ENCODE measurements around the gene ZBED5.

ZBED5 gene

DNA sequence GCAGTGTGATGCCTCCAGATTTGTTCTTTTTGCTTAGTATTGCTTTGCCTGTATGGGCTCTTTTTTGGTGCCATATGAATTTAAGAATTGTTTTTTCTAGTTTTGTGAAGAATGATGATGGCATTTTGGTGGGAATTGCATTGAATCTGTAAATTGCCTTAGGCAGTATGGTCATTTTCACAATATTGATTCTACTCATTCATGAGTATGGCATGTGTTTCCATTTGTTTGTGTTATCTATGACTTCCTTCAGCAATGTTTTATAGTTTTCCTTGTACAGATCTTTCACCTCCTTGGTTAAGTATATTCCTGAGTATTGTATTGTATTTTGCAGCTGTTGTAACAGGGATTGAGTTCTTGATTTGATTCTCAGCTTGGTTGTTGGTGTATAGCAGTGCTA is 18.3 kb upstream of the ZBED5 start:
- Histone ChIP-seq H3K4me1 (ENCODE audit: control insufficient read depth in 1 of 2, insufficient read depth in 2 of 2, low read length in 2 of 2) (peaks cover 0 to 5% of the 10 kb centered on the region in 2 donors), H3K27me3 (ENCODE audit: low read depth, low read length) (no peaks in the 10 kb centered on the region), H3K9me3 (ENCODE audit: control insufficient read depth in 1 of 2, low read length in 2 of 2) (peaks cover 0 to 6% of the 10 kb centered on the region in 2 donors), H3K27ac (ENCODE audit: low read length) (no peak overlapping the region), H3K4me3 (ENCODE audit: low read depth in 1 of 2, low read length in 2 of 2) (no peak overlapping the region), H3K36me3 (ENCODE audit: control insufficient read depth in 1 of 2, insufficient read depth in 2 of 2, low read length in 2 of 2) (no peaks in the 10 kb centered on the region)

DNA sequence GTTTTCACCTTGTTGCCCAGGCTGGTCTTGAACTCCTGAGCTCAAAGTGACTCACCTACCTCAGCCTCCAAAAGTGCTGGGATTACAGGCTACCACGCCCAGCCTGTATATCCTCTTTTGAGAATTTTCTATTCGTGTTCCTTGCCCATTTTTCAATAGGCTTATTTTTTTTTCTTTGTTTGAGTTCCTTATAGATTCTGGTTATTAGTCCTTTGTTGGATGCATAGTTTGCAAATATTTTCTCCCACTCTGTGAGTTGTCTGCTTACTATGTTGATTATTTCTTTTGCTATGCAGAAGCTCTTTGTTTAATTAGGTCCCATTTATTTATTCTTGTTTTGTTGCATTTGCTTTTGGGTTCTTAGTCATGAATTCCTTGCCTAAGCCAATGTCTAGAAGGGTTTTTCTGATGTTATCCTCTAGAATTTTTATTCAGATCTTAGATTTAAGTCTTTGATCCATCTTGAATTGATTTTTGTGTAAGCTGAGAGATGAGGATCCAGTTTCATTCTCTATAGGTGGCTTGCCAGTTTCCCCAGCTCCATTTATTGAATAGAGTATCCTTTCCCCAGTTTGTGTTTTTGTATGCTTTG is 17.7 kb upstream of the ZBED5 start:
- Histone ChIP-seq H3K27ac (ENCODE audit: low read length) (no peak overlapping the region), H3K4me3 (ENCODE audit: low read depth in 1 of 2, low read length in 2 of 2) (no peak overlapping the region), H3K27me3 (ENCODE audit: low read depth, low read length) (no peaks in the 10 kb centered on the region)

DNA sequence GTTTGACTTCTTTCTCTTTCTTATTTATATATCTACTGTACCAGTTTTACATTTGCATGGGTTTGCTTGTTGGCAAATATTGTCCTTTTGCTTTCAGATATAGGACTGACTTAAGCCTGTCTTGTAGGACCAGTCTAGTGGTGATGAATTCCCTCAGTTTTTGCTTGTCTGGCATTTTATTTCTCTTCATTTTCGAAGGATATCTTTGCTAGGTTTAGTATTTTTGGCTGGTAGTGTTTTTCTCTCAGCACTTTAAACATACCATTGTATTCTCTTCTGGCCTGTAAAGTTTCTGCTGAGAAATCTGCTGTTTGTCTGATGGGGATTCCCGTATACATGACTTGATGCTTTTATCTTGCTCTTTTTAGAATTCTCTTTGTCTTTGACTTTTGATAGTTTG is 14.2 kb upstream of the ZBED5 start:
- Histone ChIP-seq H3K36me3 (ENCODE audit: control insufficient read depth in 1 of 2, insufficient read depth in 2 of 2, low read length in 2 of 2) (no peaks in the 10 kb centered on the region), H3K27me3 (ENCODE audit: low read depth, low read length) (no peaks in the 10 kb centered on the region), H3K27ac (ENCODE audit: low read length) (no peak overlapping the region), H3K9me3 (ENCODE audit: control insufficient read depth in 1 of 2, low read length in 2 of 2) (peaks cover 0 to 6% of the 10 kb centered on the region in 2 donors), H3K4me1 (ENCODE audit: control insufficient read depth in 1 of 2, insufficient read depth in 2 of 2, low read length in 2 of 2) (no peaks in the 10 kb centered on the region), H3K4me3 (ENCODE audit: low read depth in 1 of 2, low read length in 2 of 2) (no peak overlapping the region)

More for the DNA sequence above, 17.7 kb upstream of the ZBED5 start:
- H3K4me1 ChIP-seq (ENCODE audit: control insufficient read depth in 1 of 2, insufficient read depth in 2 of 2, low read length in 2 of 2) = peaks cover 0 to 5% of the 10 kb centered on the region in 2 donors
- peaks cover 0 to 6% of the 10 kb centered on the region in 2 donors for H3K9me3 ChIP-seq (ENCODE audit: control insufficient read depth in 1 of 2, low read length in 2 of 2)
- no peaks in the 10 kb centered on the region for H3K36me3 ChIP-seq (ENCODE audit: control insufficient read depth in 1 of 2, insufficient read depth in 2 of 2, low read length in 2 of 2)

DNA sequence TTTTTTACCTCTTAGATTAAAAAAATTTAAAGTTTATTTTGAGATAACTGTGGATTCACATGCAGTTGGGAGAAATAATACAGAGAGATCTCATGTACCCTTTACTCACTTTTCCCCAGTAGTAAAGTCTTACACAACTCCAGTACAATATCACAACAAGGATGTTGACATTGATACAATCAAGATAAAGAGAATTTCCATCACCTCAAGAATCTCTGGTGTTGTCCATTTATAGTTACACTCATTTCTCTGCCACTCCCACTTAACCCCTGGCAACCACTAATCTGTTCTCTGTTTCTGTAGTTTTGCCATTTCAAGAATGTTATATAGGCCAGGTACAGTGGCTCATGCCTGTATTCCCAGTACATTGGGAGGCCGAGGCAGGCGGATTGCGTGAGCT is 10.5 kb upstream of the ZBED5 start:
- Histone ChIP-seq H3K36me3 (ENCODE audit: control insufficient read depth in 1 of 2, insufficient read depth in 2 of 2, low read length in 2 of 2) (no peaks in the 10 kb centered on the region), H3K4me1 (ENCODE audit: control insufficient read depth in 1 of 2, insufficient read depth in 2 of 2, low read length in 2 of 2) (peaks cover 6 to 12% of the 10 kb centered on the region in 2 donors), H3K9me3 (ENCODE audit: control insufficient read depth in 1 of 2, low read length in 2 of 2) (peaks cover 0 to 6% of the 10 kb centered on the region in 2 donors), H3K27ac (ENCODE audit: low read length) (no peak overlapping the region), H3K27me3 (ENCODE audit: low read depth, low read length) (no peaks in the 10 kb centered on the region), H3K4me3 (ENCODE audit: low read depth in 1 of 2, low read length in 2 of 2) (no peak overlapping the region)

DNA sequence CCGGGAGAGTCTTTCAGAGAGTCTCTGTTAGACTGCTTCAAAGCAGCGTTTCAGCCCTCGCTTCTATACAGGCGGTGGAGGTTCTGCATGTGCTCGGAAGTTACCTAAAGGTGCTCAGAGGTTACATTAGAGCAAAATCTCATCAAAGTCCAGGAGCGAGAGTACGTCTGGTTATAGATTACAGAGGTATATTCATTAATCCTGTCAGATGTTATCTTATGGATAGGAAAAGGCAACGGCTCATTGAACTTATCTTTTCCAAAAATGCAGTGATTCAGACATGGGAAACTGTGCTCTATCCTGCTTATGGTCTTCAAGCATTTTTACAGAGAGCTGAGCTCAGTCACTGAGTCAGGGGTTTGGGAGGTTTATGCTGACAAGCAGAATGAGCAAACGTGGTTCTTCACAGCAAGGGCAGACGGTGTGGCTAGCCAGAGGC is 9.1 kb upstream of the ZBED5 start:
- H3K9me3 ChIP-seq (ENCODE audit: control insufficient read depth in 1 of 2, low read length in 2 of 2) = peaks cover 0 to under 1% of the 10 kb centered on the region in 2 donors
- H3K27me3 ChIP-seq (ENCODE audit: low read depth, low read length) = no peaks in the 10 kb centered on the region
- no peak overlapping the region for H3K4me3 ChIP-seq (ENCODE audit: low read depth in 1 of 2, low read length in 2 of 2)
- H3K36me3 ChIP-seq (ENCODE audit: control insufficient read depth in 1 of 2, insufficient read depth in 2 of 2, low read length in 2 of 2) = no peaks in the 10 kb centered on the region
- peak overlapping the region; percentile 5 for H3K27ac ChIP-seq (ENCODE audit: low read length)
- H3K4me1 ChIP-seq (ENCODE audit: control insufficient read depth in 1 of 2, insufficient read depth in 2 of 2, low read length in 2 of 2) = peaks cover 6 to 24% of the 10 kb centered on the region in 2 donors

DNA sequence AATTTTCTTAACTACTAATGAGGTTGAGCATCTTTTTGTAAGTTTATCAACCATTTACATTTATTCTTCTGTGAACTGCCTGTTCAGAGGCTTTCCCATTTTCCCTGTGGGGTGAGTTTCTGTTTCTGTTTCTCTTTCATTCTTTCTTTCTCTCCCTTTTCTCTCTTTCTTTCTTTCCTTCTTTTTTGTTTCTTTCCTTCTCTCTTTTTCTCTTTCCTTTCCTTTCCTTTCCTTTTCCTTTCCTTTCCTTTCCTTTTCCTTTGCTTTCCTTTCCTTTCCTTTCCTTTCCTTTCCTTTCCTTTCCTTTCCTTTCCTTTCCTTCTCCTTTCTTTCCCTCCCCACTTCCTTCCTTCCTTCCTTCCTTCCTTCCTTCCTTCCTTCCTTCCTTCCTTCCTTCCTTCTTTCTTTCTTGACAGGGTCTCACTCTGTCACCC is 8.0 kb upstream of the ZBED5 start:
- no peaks in the 10 kb centered on the region for H3K27me3 ChIP-seq (ENCODE audit: low read depth, low read length)
- H3K27ac ChIP-seq (ENCODE audit: low read length) = no peak overlapping the region
- H3K9me3 ChIP-seq (ENCODE audit: control insufficient read depth in 1 of 2, low read length in 2 of 2) = no peaks in the 10 kb centered on the region
- no peaks in the 10 kb centered on the region for H3K36me3 ChIP-seq (ENCODE audit: control insufficient read depth in 1 of 2, insufficient read depth in 2 of 2, low read length in 2 of 2)
- no peak overlapping the region for H3K4me3 ChIP-seq (ENCODE audit: low read depth in 1 of 2, low read length in 2 of 2)
- H3K4me1 ChIP-seq (ENCODE audit: control insufficient read depth in 1 of 2, insufficient read depth in 2 of 2, low read length in 2 of 2) = peaks cover 6 to 25% of the 10 kb centered on the region in 2 donors

DNA sequence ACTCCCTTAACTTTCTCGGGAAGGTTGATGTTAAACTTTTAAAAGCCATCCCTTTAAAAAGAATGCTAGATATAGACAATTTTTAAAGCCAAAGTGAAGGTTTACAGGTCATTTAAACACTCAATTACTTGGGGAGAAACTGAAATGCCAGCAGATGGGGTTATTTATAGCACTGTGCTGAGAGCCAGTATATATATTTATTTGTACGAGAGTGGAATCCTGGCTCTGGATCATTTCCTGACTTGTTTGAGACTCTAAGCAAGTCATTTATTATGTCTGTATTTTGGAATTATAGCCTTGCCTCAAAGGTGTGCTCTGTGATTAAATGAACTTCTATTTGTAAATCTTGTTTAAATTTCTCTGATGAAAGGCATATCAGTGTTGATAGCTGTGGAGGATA is 6.8 kb upstream of the ZBED5 start:
- peaks cover 6 to 29% of the 10 kb centered on the region in 2 donors for H3K4me1 ChIP-seq (ENCODE audit: control insufficient read depth in 1 of 2, insufficient read depth in 2 of 2, low read length in 2 of 2)
- H3K27ac ChIP-seq (ENCODE audit: low read length) = no peak overlapping the region
- no peaks in the 10 kb centered on the region for H3K27me3 ChIP-seq (ENCODE audit: low read depth, low read length)
- H3K9me3 ChIP-seq (ENCODE audit: control insufficient read depth in 1 of 2, low read length in 2 of 2) = no peaks in the 10 kb centered on the region
- H3K36me3 ChIP-seq (ENCODE audit: control insufficient read depth in 1 of 2, insufficient read depth in 2 of 2, low read length in 2 of 2) = no peaks in the 10 kb centered on the region
- H3K4me3 ChIP-seq (ENCODE audit: low read depth in 1 of 2, low read length in 2 of 2) = no peak overlapping the region

DNA sequence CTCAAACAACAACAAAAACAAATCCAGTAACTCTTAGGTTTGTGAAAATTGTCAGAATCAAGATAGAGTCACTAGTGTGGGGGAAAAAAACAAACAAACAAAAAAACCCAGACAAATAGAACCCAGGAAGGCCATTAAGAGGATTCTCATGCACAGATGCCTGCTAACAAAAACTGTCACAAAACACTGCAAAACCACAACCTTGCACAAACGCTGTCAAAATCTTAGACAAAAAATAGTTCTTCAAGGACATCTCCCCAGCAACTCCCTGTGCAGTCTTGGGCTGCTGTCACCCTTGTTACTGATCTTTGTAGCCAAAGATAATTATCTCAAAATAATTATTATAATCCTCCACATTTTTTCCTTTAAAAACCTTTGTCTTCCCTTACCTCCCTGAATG is 4.6 kb upstream of the ZBED5 start:
- no peaks in the 10 kb centered on the region for H3K36me3 ChIP-seq (ENCODE audit: control insufficient read depth in 1 of 2, insufficient read depth in 2 of 2, low read length in 2 of 2)
- no peak overlapping the region for H3K27ac ChIP-seq (ENCODE audit: low read length)
- H3K9me3 ChIP-seq (ENCODE audit: control insufficient read depth in 1 of 2, low read length in 2 of 2) = no peaks in the 10 kb centered on the region
- H3K27me3 ChIP-seq (ENCODE audit: low read depth, low read length) = no peaks in the 10 kb centered on the region
- no peak overlapping the region for H3K4me3 ChIP-seq (ENCODE audit: low read depth in 1 of 2, low read length in 2 of 2)
- peaks cover 6 to 29% of the 10 kb centered on the region in 2 donors for H3K4me1 ChIP-seq (ENCODE audit: control insufficient read depth in 1 of 2, insufficient read depth in 2 of 2, low read length in 2 of 2)

DNA sequence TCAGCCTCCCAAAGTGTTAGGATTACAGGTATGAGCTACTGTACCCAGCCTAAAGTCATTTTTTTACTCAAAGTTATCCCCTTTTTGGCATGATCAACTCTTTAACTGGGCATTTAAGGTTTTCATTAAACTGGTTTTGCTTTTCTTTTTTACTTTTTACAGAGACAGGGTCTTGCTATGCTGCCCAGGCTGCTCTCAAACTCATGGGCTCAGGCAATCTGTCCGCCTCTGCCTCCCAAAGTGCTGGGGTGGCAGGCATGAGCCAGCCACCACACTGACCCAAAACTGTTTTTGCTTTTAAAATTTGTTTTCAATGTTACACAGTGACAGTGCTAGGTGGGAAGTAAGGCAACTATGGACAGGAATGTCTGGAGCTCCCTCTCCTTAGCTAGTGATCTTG is 3.9 kb upstream of the ZBED5 start:
- H3K27me3 ChIP-seq (ENCODE audit: low read depth, low read length) = no peaks in the 10 kb centered on the region
- H3K9me3 ChIP-seq (ENCODE audit: control insufficient read depth in 1 of 2, low read length in 2 of 2) = no peaks in the 10 kb centered on the region
- H3K4me3 ChIP-seq (ENCODE audit: low read depth in 1 of 2, low read length in 2 of 2) = no peak overlapping the region
- H3K27ac ChIP-seq (ENCODE audit: low read length) = no peak overlapping the region
- no peaks in the 10 kb centered on the region for H3K36me3 ChIP-seq (ENCODE audit: control insufficient read depth in 1 of 2, insufficient read depth in 2 of 2, low read length in 2 of 2)
- peaks cover 6 to 31% of the 10 kb centered on the region in 2 donors for H3K4me1 ChIP-seq (ENCODE audit: control insufficient read depth in 1 of 2, insufficient read depth in 2 of 2, low read length in 2 of 2)

DNA sequence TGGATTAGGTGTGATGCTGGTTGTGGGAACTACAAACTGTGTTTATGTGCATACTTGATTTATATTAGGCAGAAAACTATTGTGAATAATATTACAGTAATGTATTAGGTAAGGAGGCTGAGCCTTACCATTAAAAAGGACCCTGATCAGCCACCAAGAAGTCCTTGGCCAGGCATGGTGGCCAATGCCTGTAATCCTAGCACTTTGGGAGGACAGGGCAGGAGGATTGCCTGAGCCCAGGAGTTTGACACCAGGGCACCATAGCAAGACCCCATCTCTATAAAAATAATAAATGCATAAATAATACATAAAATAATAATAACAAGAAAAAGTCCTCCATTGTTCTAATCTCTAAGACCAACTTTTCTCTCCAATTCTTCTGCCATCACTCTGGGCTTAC is 3.2 kb upstream of the ZBED5 start:
- H3K27ac ChIP-seq (ENCODE audit: low read length) = no peak overlapping the region
- no peak overlapping the region for H3K4me3 ChIP-seq (ENCODE audit: low read depth in 1 of 2, low read length in 2 of 2)
- peaks cover 6 to 38% of the 10 kb centered on the region in 2 donors for H3K4me1 ChIP-seq (ENCODE audit: control insufficient read depth in 1 of 2, insufficient read depth in 2 of 2, low read length in 2 of 2)
- no peaks in the 10 kb centered on the region for H3K9me3 ChIP-seq (ENCODE audit: control insufficient read depth in 1 of 2, low read length in 2 of 2)
- no peaks in the 10 kb centered on the region for H3K36me3 ChIP-seq (ENCODE audit: control insufficient read depth in 1 of 2, insufficient read depth in 2 of 2, low read length in 2 of 2)
- no peaks in the 10 kb centered on the region for H3K27me3 ChIP-seq (ENCODE audit: low read depth, low read length)

DNA sequence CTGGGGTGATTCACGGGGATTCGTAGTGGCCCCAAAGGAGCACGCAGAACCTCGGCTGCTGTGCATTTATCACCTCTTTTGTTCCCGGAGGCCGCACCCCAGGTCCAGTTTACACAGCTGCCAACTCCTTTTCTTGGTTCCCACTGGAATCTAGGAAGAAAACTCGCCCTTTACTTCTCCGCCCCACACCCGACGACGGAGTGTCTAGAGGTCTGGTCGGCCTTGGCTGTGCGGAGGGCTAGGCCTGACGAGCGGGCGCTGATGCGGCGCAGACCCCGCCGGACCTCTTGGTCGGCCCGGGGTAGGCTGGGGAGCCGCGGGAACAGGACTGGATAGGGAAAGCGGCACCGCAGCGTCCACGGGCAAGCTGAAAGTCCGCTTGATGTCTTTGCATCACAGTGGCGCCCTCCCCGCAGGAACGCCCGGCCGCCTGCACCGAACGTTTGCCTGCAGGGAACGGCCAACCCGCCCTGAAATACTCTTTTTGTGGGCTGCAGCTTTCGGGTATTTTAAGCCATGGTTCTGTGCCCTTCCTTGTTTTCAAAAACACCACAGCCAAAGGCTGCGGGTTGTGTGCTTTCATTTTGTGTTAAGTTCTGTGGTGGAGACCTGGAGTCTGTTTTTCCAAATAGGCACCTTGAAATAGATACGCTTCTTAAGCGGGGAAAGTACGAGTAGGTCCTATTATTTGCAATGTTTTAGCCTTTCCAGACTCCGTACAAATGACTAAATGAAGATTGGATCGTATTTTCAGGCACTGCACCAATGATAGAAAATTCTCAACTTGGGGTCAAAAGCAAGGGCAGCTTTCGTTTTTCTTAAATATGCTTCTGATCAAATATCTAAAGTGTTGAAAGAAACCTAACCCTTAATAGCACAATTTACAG is 829 bp upstream of the ZBED5 start:
- H3K9me3 ChIP-seq (ENCODE audit: control insufficient read depth in 1 of 2, low read length in 2 of 2) = no peaks in the 10 kb centered on the region
- peak overlapping the region; percentile 98 for H3K27ac ChIP-seq (ENCODE audit: low read length)
- H3K36me3 ChIP-seq (ENCODE audit: control insufficient read depth in 1 of 2, insufficient read depth in 2 of 2, low read length in 2 of 2) = peaks cover 12 to 16% of the 10 kb centered on the region in 2 donors
- H3K4me1 ChIP-seq (ENCODE audit: control insufficient read depth in 1 of 2, insufficient read depth in 2 of 2, low read length in 2 of 2) = peaks cover 0 to 29% of the 10 kb centered on the region in 2 donors
- no peaks in the 10 kb centered on the region for H3K27me3 ChIP-seq (ENCODE audit: low read depth, low read length)
- peak overlapping the region; percentile 85 to 90 for H3K4me3 ChIP-seq (ENCODE audit: low read depth in 1 of 2, low read length in 2 of 2)

Measured in muscle layer of duodenum (tissue), 2 donors.